Activated T-cell treated with anti-CD3 and anti-CD28 coated beads, Interleukin-2, amount 50 U/mL, for 72 hours (primary cell): ENCODE measurements around the gene DMBX1. TPM values are rescaled to one million over a fixed set of nuclear protein-coding genes. Genes with fewer than 3 reads are reported as not detected.

Source experiments
- ATAC-seq, 2 donors: fragments of 150-1000 bp; cut with Tn5 transposase; replicated peaks in 1 of 2; 2 replicates each; pipeline ENCODE4 v1.10.0; 2021; ENCODE audit warnings: moderate library complexity in 2 of 2, mild to moderate bottlenecking in 1 of 2
- DNase-seq, 2 donors: peaks; one replicate each; pipeline ENCODE4 v3.0.0; 2021 to 2022; ENCODE audit warnings: mixed read lengths in 1 of 2
- H3K27ac Mint-ChIP-seq: one replicate; pipeline ENCODE4 v1.8.0; 2022; ENCODE audit warnings: mild to moderate bottlenecking, moderate library complexity, mixed read lengths
- H3K27me3 Mint-ChIP-seq: one replicate; pipeline ENCODE4 v1.8.0; 2022; ENCODE audit warnings: low read depth, mixed read lengths
- H3K36me3 Mint-ChIP-seq, 2 donors: one replicate each; pipeline ENCODE4 v1.8.0; 2022; ENCODE audit warnings: mixed read lengths in 2 of 2, mild to moderate bottlenecking in 1 of 2; ENCODE audit not compliant: insufficient read depth in 2 of 2
- H3K4me1 Mint-ChIP-seq: one replicate; pipeline ENCODE4 v1.8.0; 2022; ENCODE audit warnings: low read depth, mixed read lengths
- H3K4me3 Mint-ChIP-seq, 2 donors: one replicate each; pipeline ENCODE4 v1.8.0; 2022; ENCODE audit warnings: mild to moderate bottlenecking in 2 of 2, mixed read lengths in 2 of 2, moderate library complexity in 2 of 2
- H3K9me3 Mint-ChIP-seq, 2 donors: one replicate each; pipeline ENCODE4 v1.8.0; 2022; ENCODE audit warnings: mixed read lengths in 2 of 2
- total RNA-seq, 2 donors: library from RNA; stranded (reverse); gene quantifications; one replicate each; pipeline ENCODE4 v1.2.3, GENCODE V29; 2022

DMBX1 gene
- total RNA-seq, 2 donors from 2014 or later, result 0.37 TPM; not detected in 1

DNA sequence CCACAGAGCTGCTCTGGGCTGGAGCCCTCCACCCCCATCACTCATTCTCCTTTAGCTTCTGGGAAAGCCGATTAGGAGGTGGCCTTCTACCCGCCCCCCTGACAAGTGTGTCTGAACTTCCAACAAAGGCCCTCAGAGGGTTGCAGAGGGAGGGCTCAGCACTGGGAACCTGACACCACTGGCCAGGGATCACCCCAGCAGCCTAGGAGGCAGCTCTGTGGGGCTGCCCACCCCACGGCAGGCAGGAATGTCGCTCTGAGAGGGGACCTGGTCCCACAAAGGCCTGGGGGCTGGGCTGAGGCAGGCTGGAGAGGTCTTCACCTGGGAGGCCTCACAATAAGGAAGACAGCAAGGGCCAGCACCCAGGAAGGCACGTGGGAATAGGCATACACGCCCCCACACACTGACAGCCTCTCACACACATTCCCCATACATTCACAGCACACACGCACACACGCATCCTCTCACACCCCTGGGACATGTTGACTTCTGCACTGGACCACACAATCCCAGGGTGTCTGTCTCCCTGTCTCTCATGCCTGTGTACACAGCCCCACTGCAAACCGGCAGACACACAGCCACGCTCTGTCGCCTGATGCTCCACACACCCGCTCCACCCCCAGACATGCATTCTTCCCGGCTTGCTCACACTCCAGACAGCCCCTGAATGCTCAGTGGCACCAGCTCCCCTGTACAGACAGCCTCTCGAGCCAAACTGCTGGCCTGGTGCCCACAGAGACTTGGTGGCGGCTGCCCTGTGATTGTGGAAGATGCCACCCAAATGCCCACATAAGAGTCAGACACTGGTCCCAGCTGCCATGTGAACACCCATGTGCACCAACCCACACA lies 30.7 kb downstream of the DMBX1 start:
- Mint-ChIP-seq H3K4me3 (no peak overlapping the region), H3K27me3 (peaks cover 38% of the 10 kb centered on the region), H3K9me3 (no peaks in the 10 kb centered on the region), H3K27ac (no peak overlapping the region), H3K4me1 (peaks cover 22% of the 10 kb centered on the region), H3K36me3 (no peaks in the 10 kb centered on the region)
- ATAC-seq (no peak), DNase-seq (no peak)

DNA sequence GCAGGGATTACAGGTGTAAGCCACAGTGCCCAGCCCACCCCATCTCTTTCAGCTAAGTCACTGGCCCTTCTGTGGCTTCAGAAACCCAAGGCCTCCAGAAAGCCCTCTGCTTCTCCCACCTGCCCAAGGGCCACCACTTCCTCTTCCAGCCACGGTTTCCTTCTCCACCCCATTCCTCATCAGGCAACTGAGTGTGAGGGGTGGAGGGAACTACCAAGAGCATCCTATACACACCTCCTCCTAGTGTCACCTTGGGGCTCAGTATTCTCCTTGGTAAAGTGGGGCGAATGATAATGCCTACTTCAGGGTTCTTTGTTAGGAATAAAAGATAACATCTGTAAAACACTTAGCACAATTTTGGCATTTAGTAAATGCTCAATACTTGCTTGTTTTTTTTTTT lies 31.8 kb downstream of the DMBX1 start:
- Mint-ChIP-seq H3K36me3 (no peaks in the 10 kb centered on the region), H3K27me3 (peaks cover 40% of the 10 kb centered on the region), H3K4me3 (no peak overlapping the region), H3K27ac (no peak overlapping the region), H3K4me1 (peaks cover 22% of the 10 kb centered on the region), H3K9me3 (no peaks in the 10 kb centered on the region)
- ATAC-seq, result no peak
- no peak for DNase-seq

DNA sequence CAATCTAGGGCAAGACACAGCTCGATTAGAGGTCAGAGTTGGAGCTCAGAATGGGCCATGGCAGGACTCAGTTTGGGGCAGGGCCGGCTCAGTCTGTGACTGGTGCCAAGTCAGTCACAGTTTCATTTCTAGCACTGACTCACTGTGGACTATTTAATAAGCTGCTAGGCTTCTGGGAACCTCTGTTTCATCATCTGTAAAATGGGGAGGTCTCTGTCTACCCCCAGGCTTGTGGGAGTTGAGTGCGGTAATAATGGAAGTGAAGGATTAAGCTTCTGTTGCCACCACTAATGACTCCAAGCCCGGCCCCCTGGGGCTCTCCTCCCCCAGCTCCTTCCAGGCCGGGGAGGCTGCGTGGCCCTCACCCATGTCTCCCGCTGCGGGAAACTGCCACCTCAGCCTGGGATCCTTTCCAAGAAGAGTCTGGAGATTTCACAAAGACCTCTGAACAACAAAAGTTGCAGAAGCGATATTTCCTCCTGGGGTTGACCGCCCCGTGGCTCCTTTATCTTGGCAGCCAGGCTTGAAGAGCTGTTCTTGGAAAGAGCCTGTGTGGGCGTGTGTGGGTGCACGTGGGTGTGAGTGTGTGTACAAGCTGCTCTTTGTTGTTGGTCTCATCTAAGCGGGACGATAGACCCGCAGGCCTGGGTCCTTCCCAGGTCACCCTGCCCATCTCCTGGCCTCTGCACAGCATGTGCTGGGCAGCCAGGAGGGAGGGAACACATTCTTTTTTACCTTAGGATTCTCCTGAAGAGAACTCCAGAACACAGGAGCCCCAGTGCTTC lies 32.7 kb downstream of the DMBX1 start:
- Mint-ChIP-seq H3K27ac (peak overlapping the region; percentile 30), H3K27me3 (peaks cover 36% of the 10 kb centered on the region), H3K9me3 (no peaks in the 10 kb centered on the region), H3K36me3 (no peaks in the 10 kb centered on the region), H3K4me3 (peak overlapping the region; percentile 48 to 53), H3K4me1 (peaks cover 22% of the 10 kb centered on the region)
- peak; percentile 51 to 52 for DNase-seq
- ATAC-seq, result peak; percentile 96 to 97

DNA sequence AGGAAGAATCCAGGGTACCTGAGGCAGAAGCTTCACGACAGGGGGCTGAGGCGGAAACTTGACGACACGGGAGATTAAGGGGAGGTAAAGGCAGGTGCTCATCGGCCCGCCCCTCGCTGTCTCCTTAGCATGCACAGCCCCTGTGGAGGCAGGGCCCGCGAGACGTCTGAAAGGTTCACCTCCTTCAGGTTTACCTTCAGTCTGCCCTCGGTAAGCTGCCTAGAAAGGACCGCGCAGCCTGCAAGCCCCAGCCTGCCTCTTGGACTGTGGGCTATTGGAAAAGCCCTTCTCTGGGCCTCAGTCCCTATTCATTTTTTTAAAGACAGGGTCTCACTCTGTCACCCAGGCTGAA lies 33.3 kb downstream of the DMBX1 start:
- no peaks in the 10 kb centered on the region for H3K9me3 Mint-ChIP-seq
- peaks cover 22% of the 10 kb centered on the region for H3K4me1 Mint-ChIP-seq
- no peak overlapping the region for H3K27ac Mint-ChIP-seq
- H3K4me3 Mint-ChIP-seq, result peak overlapping the region; percentile 48 to 53
- H3K27me3 Mint-ChIP-seq, result peaks cover 36% of the 10 kb centered on the region
- no peak for ATAC-seq
- no peak for DNase-seq
- no peaks in the 10 kb centered on the region for H3K36me3 Mint-ChIP-seq

DNA sequence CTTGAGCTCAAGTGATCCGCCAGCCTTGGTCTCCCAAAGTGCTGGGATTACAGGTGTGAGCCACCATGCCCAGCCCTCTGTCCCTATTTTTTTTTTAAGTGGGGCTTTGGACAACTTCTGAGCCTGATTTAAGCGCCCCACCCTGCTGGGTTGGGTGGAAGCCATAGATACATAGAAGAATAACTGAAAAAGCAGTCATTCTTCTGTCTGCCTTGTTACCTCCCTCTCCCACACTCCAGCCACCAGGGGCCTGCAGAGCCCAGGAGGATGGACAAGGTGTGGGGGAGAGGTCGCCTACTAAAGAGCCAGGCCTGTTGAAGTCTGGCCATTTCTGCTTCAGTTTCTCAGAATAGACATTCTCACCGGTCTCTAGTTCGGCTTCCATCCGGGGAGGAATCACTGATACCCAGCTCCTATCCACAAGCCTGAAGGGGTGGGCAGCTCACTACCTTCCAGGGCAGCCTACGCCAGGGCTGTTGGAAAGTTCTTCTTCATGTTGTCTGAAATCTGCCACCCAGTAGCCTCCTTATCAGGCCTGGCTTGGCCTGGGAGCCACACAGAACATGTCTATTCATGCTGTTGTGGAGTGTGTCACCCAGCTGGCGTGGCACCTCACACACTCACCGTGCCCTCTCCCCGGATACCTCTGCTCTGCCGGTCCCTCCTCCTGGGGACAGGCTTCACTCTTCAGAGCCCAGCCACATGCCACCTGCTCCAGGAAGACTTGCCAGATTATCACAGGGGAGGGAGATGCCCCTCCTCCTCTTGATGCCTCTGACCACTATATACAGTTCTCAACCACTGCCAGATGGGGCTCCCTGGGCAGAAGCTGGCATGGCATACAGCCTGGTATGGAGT lies 34.1 kb downstream of the DMBX1 start:
- Mint-ChIP-seq H3K4me3 (no peak overlapping the region), H3K9me3 (no peaks in the 10 kb centered on the region), H3K27ac (no peak overlapping the region), H3K36me3 (no peaks in the 10 kb centered on the region), H3K27me3 (peaks cover 38% of the 10 kb centered on the region), H3K4me1 (peaks cover 25% of the 10 kb centered on the region)
- DNase-seq (no peak), ATAC-seq (no peak)

DNA sequence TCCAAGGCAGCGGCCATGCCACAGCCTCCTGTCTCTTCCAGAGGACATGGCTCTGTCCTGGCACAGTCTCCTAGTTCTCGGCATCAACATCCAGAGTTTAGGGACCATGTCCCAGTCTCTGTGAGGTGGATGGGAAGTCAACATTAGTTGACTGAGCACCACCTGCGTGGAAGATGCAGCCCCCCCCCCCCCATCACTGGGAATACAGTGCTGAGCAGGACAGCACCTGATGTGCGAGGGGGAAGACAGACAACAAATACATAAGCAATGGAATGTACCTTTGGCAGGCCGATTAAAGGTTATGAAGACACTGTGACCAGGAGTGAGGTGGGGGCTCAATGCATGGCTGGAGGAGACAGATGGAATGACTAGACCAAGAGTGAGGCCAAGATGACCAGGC lies 35.2 kb downstream of the DMBX1 start:
- no peak for ATAC-seq
- H3K27ac Mint-ChIP-seq, result no peak overlapping the region
- peaks cover 36% of the 10 kb centered on the region for H3K4me1 Mint-ChIP-seq
- H3K4me3 Mint-ChIP-seq, result no peak overlapping the region
- no peak for DNase-seq
- H3K27me3 Mint-ChIP-seq, result peaks cover 49% of the 10 kb centered on the region
- no peaks in the 10 kb centered on the region for H3K9me3 Mint-ChIP-seq
- no peaks in the 10 kb centered on the region for H3K36me3 Mint-ChIP-seq

DNA sequence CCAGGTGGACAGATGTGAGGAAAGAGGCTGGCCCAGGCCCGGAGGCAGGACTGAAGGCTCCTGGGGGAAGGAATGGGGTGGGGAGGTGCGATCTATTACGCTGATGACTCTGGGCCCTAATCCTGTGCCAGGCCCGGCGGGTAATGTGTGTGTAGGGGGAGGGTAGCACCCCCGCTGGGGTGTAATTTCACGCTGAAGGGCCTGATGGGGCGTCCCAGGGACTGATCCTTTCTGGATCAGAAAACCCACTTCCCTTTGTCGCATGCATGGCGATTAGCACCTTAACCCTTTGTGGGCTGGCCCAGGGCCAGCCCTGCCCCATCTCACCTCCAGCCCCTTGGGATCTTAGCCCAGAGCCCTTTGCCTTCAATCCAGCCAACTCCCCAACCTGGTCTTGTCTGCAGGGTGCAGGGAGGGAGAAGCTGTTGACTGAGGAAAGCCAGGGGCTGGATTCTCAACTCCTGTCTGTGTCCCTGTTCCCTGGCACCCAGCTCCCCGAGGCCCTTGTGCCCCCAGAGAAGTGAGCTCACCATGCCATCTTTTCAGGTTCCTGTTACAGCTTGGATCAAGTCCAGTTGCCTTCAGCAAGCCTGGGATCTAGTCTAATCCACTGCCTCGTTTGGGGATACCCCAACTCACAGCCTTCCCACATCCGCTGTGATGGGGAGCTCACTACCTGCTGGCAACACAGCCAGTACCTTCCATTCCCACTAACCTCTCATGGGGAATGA lies 35.8 kb downstream of the DMBX1 start:
- H3K9me3 Mint-ChIP-seq, result no peaks in the 10 kb centered on the region
- H3K27ac Mint-ChIP-seq, result no peak overlapping the region
- peaks cover 41% of the 10 kb centered on the region for H3K4me1 Mint-ChIP-seq
- no peaks in the 10 kb centered on the region for H3K36me3 Mint-ChIP-seq
- H3K27me3 Mint-ChIP-seq, result peaks cover 51% of the 10 kb centered on the region
- H3K4me3 Mint-ChIP-seq, result no peak overlapping the region
- ATAC-seq (no peak), DNase-seq (no peak)

DNA sequence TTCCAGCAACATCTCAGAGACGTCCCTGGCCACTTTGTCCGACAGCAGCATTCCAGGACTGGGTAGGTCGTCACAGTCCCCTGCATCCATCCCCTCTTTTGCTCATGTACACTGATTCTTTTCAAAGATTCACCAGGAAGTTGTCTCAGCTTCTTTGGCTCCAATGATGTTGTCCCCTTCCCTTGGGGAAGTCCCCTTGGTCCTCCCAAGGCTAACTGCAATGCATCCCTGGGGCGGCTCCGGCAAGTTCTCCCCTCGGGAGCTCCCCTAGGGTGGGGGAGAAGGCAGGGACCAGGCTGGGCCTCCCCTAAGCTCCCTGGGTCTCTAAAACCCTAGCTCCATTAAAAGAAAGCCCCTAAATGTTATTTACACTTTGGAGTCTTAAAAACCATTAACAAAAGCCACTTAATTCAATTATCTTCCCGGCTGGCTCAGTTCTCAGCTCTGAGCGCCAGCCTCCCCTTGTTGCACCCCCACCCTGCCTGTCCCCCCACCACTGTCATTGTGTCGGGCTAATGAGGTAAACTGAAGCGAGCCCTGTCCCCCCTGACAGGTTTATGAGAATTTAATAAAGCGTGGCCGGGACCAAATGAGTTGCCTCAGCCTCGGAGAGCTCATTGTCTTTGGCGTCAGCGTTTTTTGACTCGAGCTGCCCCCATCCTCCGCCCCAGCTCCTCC lies 36.5 kb downstream of the DMBX1 start:
- Mint-ChIP-seq H3K27ac (no peak overlapping the region), H3K4me1 (peaks cover 43% of the 10 kb centered on the region), H3K4me3 (no peak overlapping the region), H3K27me3 (peaks cover 58% of the 10 kb centered on the region), H3K9me3 (no peaks in the 10 kb centered on the region), H3K36me3 (no peaks in the 10 kb centered on the region)
- ATAC-seq (no peak), DNase-seq (no peak)

DNA sequence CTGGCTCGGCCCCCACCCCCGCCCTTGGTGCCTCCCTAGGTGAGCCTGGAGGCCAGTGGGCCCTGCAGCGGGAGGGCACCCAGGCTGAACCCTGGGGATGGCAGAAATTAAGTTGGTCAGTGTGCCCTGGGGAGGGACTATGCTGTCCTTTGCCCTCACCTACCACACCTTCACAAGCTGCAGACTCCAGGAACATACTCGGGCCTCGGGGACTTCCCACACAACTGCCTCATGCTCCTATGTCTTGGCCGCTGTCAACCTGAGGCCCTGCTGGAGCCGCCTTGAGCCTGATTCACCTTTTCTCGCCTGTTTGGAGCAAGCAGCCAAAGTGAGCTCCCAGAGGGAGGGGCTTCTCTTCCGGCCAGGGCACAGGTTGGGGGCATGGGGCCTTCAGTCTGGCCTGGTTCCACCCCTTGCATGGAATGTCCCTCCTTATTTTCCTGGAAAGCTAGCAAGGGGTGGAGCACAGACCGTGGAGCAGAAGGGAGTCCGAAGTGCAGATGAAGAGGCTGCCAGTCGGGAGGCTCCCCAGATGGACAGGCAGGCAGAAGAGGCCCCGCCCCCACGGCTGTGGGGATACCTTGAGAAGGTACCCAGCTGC lies 37.2 kb downstream of the DMBX1 start:
- Mint-ChIP-seq H3K9me3 (no peaks in the 10 kb centered on the region), H3K27ac (no peak overlapping the region), H3K4me3 (no peak overlapping the region), H3K36me3 (no peaks in the 10 kb centered on the region), H3K27me3 (peaks cover 59% of the 10 kb centered on the region), H3K4me1 (peaks cover 40% of the 10 kb centered on the region)
- ATAC-seq (no peak), DNase-seq (no peak)

DNA sequence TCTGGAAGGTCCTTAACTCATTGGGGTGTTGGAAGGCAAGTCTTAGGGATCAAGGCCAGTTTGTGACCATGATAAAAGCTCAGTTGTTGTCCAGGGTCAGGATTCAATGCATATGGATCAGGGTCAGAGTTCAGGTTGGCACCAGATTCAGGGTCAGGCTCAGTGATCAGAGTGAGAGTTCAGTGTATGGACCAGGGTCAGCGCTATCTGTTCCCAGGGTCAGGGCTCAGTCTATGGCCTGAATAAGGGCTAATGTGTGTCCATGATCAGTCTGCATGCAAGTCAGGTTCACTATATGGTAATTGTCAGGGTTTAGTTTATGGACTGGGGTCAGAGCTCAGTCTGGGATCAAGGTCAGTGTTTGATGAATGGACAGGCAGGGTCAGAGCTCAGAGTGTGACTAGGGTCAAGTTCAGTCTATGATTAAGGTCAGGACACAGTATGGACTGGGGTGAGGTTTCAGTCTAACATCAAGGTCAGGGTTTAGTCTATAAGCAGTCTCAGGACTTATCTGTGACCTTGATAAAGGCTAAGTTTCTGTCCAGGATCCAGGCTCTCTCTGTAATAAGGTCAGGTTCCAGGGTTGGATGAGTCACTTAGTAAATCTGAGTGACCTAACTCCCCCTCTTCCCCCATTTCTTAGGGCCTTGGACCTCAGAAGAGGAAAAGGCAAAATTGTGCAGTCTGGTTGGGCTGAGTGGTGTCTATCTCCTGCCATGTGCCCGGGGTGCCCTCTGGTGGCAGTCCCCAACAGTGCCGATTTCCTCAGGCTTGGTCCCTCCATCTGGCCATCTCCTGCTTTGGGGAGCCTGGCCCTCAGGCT lies 38.0 kb downstream of the DMBX1 start:
- H3K27ac Mint-ChIP-seq, result no peak overlapping the region
- ATAC-seq (peak; percentile 64 to 65), DNase-seq (peak; percentile 84 to 85)
- no peak overlapping the region for H3K4me3 Mint-ChIP-seq
- H3K27me3 Mint-ChIP-seq, result peaks cover 59% of the 10 kb centered on the region
- peaks cover 37% of the 10 kb centered on the region for H3K4me1 Mint-ChIP-seq
- no peaks in the 10 kb centered on the region for H3K36me3 Mint-ChIP-seq
- no peaks in the 10 kb centered on the region for H3K9me3 Mint-ChIP-seq

DNA sequence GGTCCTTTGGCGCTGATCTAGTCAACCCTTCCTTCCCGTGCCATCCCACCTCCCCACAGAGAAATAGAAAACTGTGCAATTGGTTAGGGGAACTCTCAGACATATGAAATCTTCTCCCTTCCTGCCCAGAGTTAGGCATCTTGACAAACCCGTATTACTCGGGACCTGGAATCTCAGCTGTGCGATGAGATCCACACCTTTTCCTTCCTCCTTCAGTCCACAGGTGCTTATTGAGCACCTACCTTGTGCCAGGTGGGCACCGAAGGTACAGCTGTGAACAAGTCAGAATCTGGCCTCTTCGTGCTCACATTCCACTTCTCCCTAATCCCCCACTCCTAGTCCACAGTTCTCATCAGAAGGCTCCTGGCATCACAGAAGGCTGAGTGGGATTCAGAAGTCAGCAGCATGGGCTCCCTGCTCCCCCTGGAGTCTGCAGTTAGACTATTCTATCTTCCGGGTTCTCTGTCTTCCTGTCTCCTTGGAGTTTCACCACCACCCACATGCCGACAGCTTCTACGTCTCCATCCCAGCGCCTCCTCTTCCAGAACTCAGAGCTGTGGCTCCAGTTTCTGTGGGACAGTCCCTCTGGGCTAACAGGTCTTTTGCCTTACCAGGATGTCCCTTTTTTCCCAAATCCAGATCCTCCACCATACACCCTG lies 38.8 kb downstream of the DMBX1 start:
- no peaks in the 10 kb centered on the region for H3K9me3 Mint-ChIP-seq
- DNase-seq, result no peak
- H3K4me3 Mint-ChIP-seq, result peak overlapping the region in 1 of 2 donors; percentile 18
- ATAC-seq, result no peak
- H3K27me3 Mint-ChIP-seq, result peaks cover 59% of the 10 kb centered on the region
- H3K4me1 Mint-ChIP-seq, result peaks cover 35% of the 10 kb centered on the region
- no peak overlapping the region for H3K27ac Mint-ChIP-seq
- H3K36me3 Mint-ChIP-seq, result no peaks in the 10 kb centered on the region
